IMR-90 (cell line): Measurements from ENCODE around the gene PLVAP. TPM values are rescaled to one million over a fixed set of nuclear protein-coding genes. Genes with fewer than 3 reads are reported as not detected.
A peak's percentile ranks its signal among the peaks of the same experiment; 100 is the strongest.

Source experiments
- ATAC-seq: fragments of 200-7000 bp; cut with Tn5 transposase; 2 replicates; pipeline ENCODE4 v1.9.1; 2020; ENCODE audit warnings: low read depth, mild to moderate bottlenecking, moderate library complexity
- BruUV-seq: library from RNA; stranded (reverse); fragments of 400-500 nt; replicated peaks from 2 replicates; lab custom pipeline; 2021; lab: Mats Ljungman, UMichigan
- CTCF ChIA-PET: fragments of 300-600 bp; formaldehyde crosslinking; extraction: SDS; loops from one replicate; lab custom pipeline; 2021; ENCODE audit warnings: antibody characterized with exemption; lab: Yijun Ruan, JAX
- POLR2A ChIA-PET: fragments of 300-600 bp; sonication (Branson Sonifier 250); formaldehyde crosslinking; loops from one replicate; lab custom pipeline; 2022; ENCODE audit warnings: antibody characterized with exemption; ENCODE audit not compliant: unreplicated experiment; lab: Charles Lee
- DNase-seq: peaks from one replicate; pipeline ENCODE4 v3.0.0; 2013
- H2AFZ ChIP-seq: replicated peaks from 2 replicates; pipeline ENCODE3; 2013; ENCODE audit warnings: low read length, mild to moderate bottlenecking; ENCODE audit not compliant: poor library complexity
- H2AK5ac ChIP-seq: 2 replicates; pipeline ENCODE4 v1.6.1; 2013; ENCODE audit warnings: low read depth, low read length, inconsistent platforms
- H2AK9ac ChIP-seq: replicated peaks from 2 replicates; pipeline ENCODE3; 2013; ENCODE audit warnings: mild to moderate bottlenecking, low read depth, low read length, moderate library complexity; ENCODE audit not compliant: poor library complexity
- H2BK120ac ChIP-seq: 2 replicates; pipeline ENCODE4 v1.6.1; 2013; ENCODE audit warnings: low read depth, low read length, inconsistent platforms
- H2BK15ac ChIP-seq: 3 replicates; pipeline ENCODE4 v1.6.1; 2013; ENCODE audit warnings: low read depth, low read length, inconsistent platforms
- H2BK20ac ChIP-seq: 2 replicates; pipeline ENCODE4 v1.6.1; 2013; ENCODE audit warnings: low read depth, mild to moderate bottlenecking, inconsistent platforms, low read length, moderate library complexity
- H2BK5ac ChIP-seq: 2 replicates; pipeline ENCODE4 v1.6.1; 2013; ENCODE audit warnings: mild to moderate bottlenecking, low read depth, low read length, inconsistent platforms; ENCODE audit not compliant: poor library complexity, severe bottlenecking
- H3K14ac ChIP-seq: replicated peaks from 2 replicates; pipeline ENCODE4 v1.6.1; 2013; ENCODE audit warnings: low read depth, low read length, inconsistent platforms
- H3K18ac ChIP-seq: 2 replicates; pipeline ENCODE4 v1.6.1; 2013; ENCODE audit warnings: low read depth, low read length, control low read depth
- H3K23ac ChIP-seq: 2 replicates; pipeline ENCODE4 v1.6.1; 2013; ENCODE audit warnings: low read depth, low read length, inconsistent platforms
- H3K27ac ChIP-seq: 2 replicates; pipeline ENCODE4 v1.5.1; 2013; ENCODE audit warnings: mild to moderate bottlenecking, control low read depth, low read length; ENCODE audit not compliant: insufficient read depth
- H3K27me3 ChIP-seq: 2 replicates; pipeline ENCODE4 v1.6.1; 2013; ENCODE audit warnings: low read length; ENCODE audit not compliant: control insufficient read depth, insufficient read depth
- H3K36me3 ChIP-seq: 2 replicates; pipeline ENCODE4 v1.6.1; 2013; ENCODE audit warnings: low read length, mixed read lengths; ENCODE audit not compliant: control insufficient read depth, insufficient read depth
- H3K4ac ChIP-seq: 2 replicates; pipeline ENCODE4 v1.6.1; 2013; ENCODE audit warnings: low read depth, low read length, inconsistent platforms
- H3K4me1 ChIP-seq: 2 replicates; pipeline ENCODE4 v1.6.1; 2013; ENCODE audit warnings: low read length, mixed read lengths; ENCODE audit not compliant: control insufficient read depth, insufficient read depth
- H3K4me2 ChIP-seq: 2 replicates; pipeline ENCODE4 v1.6.1; 2013; ENCODE audit warnings: low read depth, mild to moderate bottlenecking, control low read depth, low read length, moderate library complexity
- H3K4me3 ChIP-seq: 2 replicates; pipeline ENCODE4 v1.5.1; 2013; ENCODE audit warnings: low read depth, mild to moderate bottlenecking, control low read depth, low read length, moderate library complexity; ENCODE audit not compliant: insufficient read depth
- H3K56ac ChIP-seq: 2 replicates; pipeline ENCODE4 v1.6.1; 2013; ENCODE audit warnings: low read length, inconsistent platforms; ENCODE audit not compliant: insufficient read depth; ENCODE audit errors: extremely low read depth
- H3K79me1 ChIP-seq, 2 experiments: 2 replicates each; pipeline ENCODE4 v1.6.1; 2013; ENCODE audit warnings: low read length in 2 of 2, inconsistent platforms in 1 of 2, low read depth in 1 of 2
- H3K9ac ChIP-seq: 2 replicates; pipeline ENCODE4 v1.6.1; 2013; ENCODE audit warnings: low read depth, low read length, control low read depth
- H3K9me1 ChIP-seq: 2 replicates; pipeline ENCODE4 v1.6.1; 2013; ENCODE audit warnings: low read length, inconsistent platforms; ENCODE audit not compliant: insufficient read depth
- H3K9me3 ChIP-seq: 2 replicates; pipeline ENCODE4 v1.6.1; 2013; ENCODE audit warnings: low read length; ENCODE audit not compliant: control insufficient read depth, insufficient read depth
- H4K20me1 ChIP-seq: 2 replicates; pipeline ENCODE4 v1.6.1; 2013; ENCODE audit warnings: low read length, inconsistent platforms; ENCODE audit not compliant: insufficient read depth
- H4K5ac ChIP-seq: 2 replicates; pipeline ENCODE4 v1.6.1; 2013; ENCODE audit warnings: mild to moderate bottlenecking, low read depth, low read length, control low read depth
- H4K8ac ChIP-seq, 2 experiments: 2 replicates each; pipeline ENCODE4 v1.6.1; 2013; ENCODE audit warnings: low read depth in 2 of 2, low read length in 2 of 2, control low read depth in 1 of 2, inconsistent platforms in 1 of 2
- H4K91ac ChIP-seq: 2 replicates; pipeline ENCODE4 v1.6.1; 2013; ENCODE audit warnings: low read depth, low read length, inconsistent platforms; ENCODE audit not compliant: insufficient read depth
- ELK1 ChIP-seq: fragments of 150-350 bp; IDR thresholded peaks from 2 replicates; pipeline ENCODE4 v1.6.1; 2016; ENCODE audit warnings: low read depth, mild to moderate bottlenecking, low read length, moderate library complexity, borderline replicate concordance
- FOS ChIP-seq: fragments of 150-350 bp; IDR thresholded peaks from 2 replicates; pipeline ENCODE4 v1.6.1; 2016; ENCODE audit warnings: low read depth, low read length
- MAZ ChIP-seq: IDR thresholded peaks from 2 replicates; pipeline ENCODE4 v1.6.1; 2012; ENCODE audit warnings: low read depth, mild to moderate bottlenecking, low read length, improper control_type of control experiment, moderate library complexity, borderline replicate concordance
- NFE2L2 ChIP-seq: fragments of 150-350 bp; IDR thresholded peaks from 2 replicates; pipeline ENCODE4 v1.6.1; 2016; ENCODE audit warnings: low read depth, mild to moderate bottlenecking, low read length
- POLR2A ChIP-seq: IDR thresholded peaks from 2 replicates; pipeline ENCODE4 v1.6.1; 2012; ENCODE audit warnings: mild to moderate bottlenecking, low read depth, low read length
- RCOR1 ChIP-seq: IDR thresholded peaks from 2 replicates; pipeline ENCODE4 v1.6.1; 2012; ENCODE audit warnings: mild to moderate bottlenecking, low read length, improper control_type of control experiment; ENCODE audit not compliant: insufficient replicate concordance
- SMC3 ChIP-seq: fragments of 150-350 bp; IDR thresholded peaks from 2 replicates; pipeline ENCODE4 v1.6.1; 2016; ENCODE audit warnings: low read depth, mild to moderate bottlenecking, antibody characterized with exemption, low read length, moderate library complexity
- WGBS, 2 experiments: methylation state at CpG; one replicate each; pipeline versions ENCODE4 v1.1.5 to v1.1.7; 2013; ENCODE audit warnings: missing lambda C conversion rate in 2 of 2; ENCODE audit not compliant: insufficient read length in 1 of 2; ENCODE audit errors: extremely low coverage in 2 of 2; 5-methylcytosine and 5-hydroxymethylcytosine counted together
- dilution Hi-C: fragments of 300-500 bp; cut with HindIII; formaldehyde crosslinking; loops from one replicate; pipeline ENCODE4 v1.14.3; 2018; ENCODE audit warnings: low sequenced_read_pairs; ENCODE audit not compliant: unreplicated experiment
- in situ Hi-C: fragments of 300-500 bp; cut with MboI; formaldehyde crosslinking; loops from 3 replicates; pipeline ENCODE4 v1.14.3; 2019; ENCODE audit warnings: low sequenced_read_pairs, inconsistent platforms, mixed read lengths
- intact Hi-C: fragments of 100-400 bp; cut with micrococcal nuclease; formaldehyde crosslinking; loops from 2 replicates; pipeline ENCODE4 v1.10.0; 2022
- polyA plus RNA-seq, 3 experiments: library from polyadenylated mRNA; depleted of rRNA; stranded (reverse); fragments of >200 nt; gene quantifications; 2 replicates each; pipeline ENCODE4 v1.2.3, GENCODE V29; 2012; ENCODE audit warnings: low replicate concordance in 1 of 3
- total RNA-seq: library from RNA; depleted of rRNA; stranded (reverse); fragments of >200 nt; gene quantifications from 2 replicates; pipeline ENCODE4 v1.2.3, GENCODE V29; 2012
- TF ChIP-seq, protein P1 (sequence below): conservative IDR thresholded peaks from 2 replicates; pipeline ENCODE4 v1.5.1; 2012; ENCODE audit warnings: mild to moderate bottlenecking, low read depth, low read length, improper control_type of control experiment
- TF ChIP-seq, protein P2 (sequence below): fragments of 150-350 bp; IDR thresholded peaks from 2 replicates; pipeline ENCODE4 v1.6.1; 2017; ENCODE audit warnings: mild to moderate bottlenecking, antibody characterized with exemption, low read length, low read depth

PLVAP gene
- total and polyA plus RNA-seq, 2 of the 4 experiments (the other 2 are of a cell fraction): not detected

DNA sequence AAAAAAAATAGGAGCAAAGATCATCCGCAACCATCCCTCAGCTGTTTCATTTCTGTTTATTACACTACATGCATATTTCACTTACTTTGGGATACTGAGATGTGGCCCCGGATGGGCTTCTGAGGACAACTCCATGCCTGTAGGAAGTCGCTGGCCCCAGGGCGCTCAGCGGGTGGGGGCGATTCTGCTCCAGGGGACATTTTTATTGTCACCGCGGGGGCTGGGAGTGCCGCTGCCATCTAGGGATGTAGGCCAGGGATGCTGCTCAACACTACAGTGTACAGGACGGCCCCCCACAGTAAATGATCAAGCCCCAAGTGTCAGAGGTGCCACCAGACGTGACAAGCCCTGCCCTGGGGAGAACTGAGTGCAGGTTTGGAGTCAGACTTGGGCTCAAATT lies 34.7 kb upstream of the PLVAP start:
- Histone ChIP-seq H3K36me3 (no peaks in the 10 kb centered on the region), H2AK5ac (no peak overlapping the region), H3K4me1 (peaks cover 7% of the 10 kb centered on the region), H3K27ac (no peak overlapping the region), H3K9ac (no peak overlapping the region), H2AK9ac (no peak overlapping the region), H3K4ac (no peak overlapping the region), H2BK120ac (no peak overlapping the region), H2BK20ac (no peak overlapping the region), H4K91ac (no peak overlapping the region), H3K79me1 (no peaks in the 10 kb centered on the region), H3K4me2 (no peak overlapping the region), H3K4me3 (no peak overlapping the region), H4K8ac (no peak overlapping the region), H3K9me1 (no peaks in the 10 kb centered on the region), H3K18ac (no peak overlapping the region), H2BK15ac (no peak overlapping the region), H3K56ac (no peak overlapping the region), H4K20me1 (no peaks in the 10 kb centered on the region), H3K9me3 (no peaks in the 10 kb centered on the region), H3K14ac (no peak overlapping the region), H4K5ac (peak overlapping the region; percentile 63), H3K23ac (no peak overlapping the region), H3K27me3 (0 out of 2 replicates have a peak, but pooled peaks cover 1% of the 10 kb centered on the region), H2BK5ac (no peak overlapping the region), H2AFZ (peak overlapping the region; percentile 71)
- ChIA-PET CTCF (no interaction called here), POLR2A (no interaction called here)
- TF ChIP-seq FOS (no peak), RCOR1 (no peak), NFE2L2 (no peak), SMC3 (no peak), POLR2A (no peak), MAZ (no peak), ELK1 (no peak)
- TF ChIP-seq, protein P1, sequence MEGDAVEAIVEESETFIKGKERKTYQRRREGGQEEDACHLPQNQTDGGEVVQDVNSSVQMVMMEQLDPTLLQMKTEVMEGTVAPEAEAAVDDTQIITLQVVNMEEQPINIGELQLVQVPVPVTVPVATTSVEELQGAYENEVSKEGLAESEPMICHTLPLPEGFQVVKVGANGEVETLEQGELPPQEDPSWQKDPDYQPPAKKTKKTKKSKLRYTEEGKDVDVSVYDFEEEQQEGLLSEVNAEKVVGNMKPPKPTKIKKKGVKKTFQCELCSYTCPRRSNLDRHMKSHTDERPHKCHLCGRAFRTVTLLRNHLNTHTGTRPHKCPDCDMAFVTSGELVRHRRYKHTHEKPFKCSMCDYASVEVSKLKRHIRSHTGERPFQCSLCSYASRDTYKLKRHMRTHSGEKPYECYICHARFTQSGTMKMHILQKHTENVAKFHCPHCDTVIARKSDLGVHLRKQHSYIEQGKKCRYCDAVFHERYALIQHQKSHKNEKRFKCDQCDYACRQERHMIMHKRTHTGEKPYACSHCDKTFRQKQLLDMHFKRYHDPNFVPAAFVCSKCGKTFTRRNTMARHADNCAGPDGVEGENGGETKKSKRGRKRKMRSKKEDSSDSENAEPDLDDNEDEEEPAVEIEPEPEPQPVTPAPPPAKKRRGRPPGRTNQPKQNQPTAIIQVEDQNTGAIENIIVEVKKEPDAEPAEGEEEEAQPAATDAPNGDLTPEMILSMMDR: no peak
- TF ChIP-seq, protein P2, sequence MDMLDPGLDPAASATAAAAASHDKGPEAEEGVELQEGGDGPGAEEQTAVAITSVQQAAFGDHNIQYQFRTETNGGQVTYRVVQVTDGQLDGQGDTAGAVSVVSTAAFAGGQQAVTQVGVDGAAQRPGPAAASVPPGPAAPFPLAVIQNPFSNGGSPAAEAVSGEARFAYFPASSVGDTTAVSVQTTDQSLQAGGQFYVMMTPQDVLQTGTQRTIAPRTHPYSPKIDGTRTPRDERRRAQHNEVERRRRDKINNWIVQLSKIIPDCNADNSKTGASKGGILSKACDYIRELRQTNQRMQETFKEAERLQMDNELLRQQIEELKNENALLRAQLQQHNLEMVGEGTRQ: no peak
- no TSS peak for BruUV-seq
- in situ Hi-C loops (no loop called here), intact Hi-C loops (no loop called here), dilution Hi-C loops (no loop called here)
- WGBS, 2 experiments: 78% methylated on average over 5 of the region's 11 CpGs; no CpG with 5 or more reads in 1 of the 2 experiments
- DNase-seq: no peak
- ATAC-seq: no peak
